Activated CD8-positive, alpha-beta memory T cell treated with anti-CD3 and anti-CD28 coated beads, Interleukin-2, amount 50 U/mL, for 24 hours (primary cell): Measurements from ENCODE around the gene GORAB.

Experiments used
- DNase-seq: peaks from one replicate; pipeline ENCODE4 v3.0.0-alpha.2; 2020; ENCODE audit errors: extremely low read depth

The GORAB gene

GRCh38 chr1:170592591-170593111 is 60.7 kb downstream of the GORAB start:
- no peak for DNase-seq

GRCh38 chr1:170593173-170594011 is 61.4 kb downstream of the GORAB start:
- DNase-seq = no peak

GRCh38 chr1:170594066-170594626 is 62.2 kb downstream of the GORAB start:
- DNase-seq = no peak

GRCh38 chr1:170596701-170597100 is 64.7 kb downstream of the GORAB start:
- no peak for DNase-seq

GRCh38 chr1:170598618-170599017 is 66.7 kb downstream of the GORAB start:
- no peak for DNase-seq

GRCh38 chr1:170599033-170599432 is 67.1 kb downstream of the GORAB start:
- DNase-seq = no peak

GRCh38 chr1:170601866-170602265 is 69.9 kb downstream of the GORAB start:
- DNase-seq = no peak
